Neural progenitor cell (in vitro differentiated cells): ENCODE results near the gene HTR1D. TPM values are rescaled to one million over a fixed set of nuclear protein-coding genes. Genes with fewer than 3 reads are reported as not detected.
A peak's percentile ranks its signal among the peaks of the same experiment; 100 is the strongest.

Experiments used
- DNase-seq: peaks from one replicate; pipeline ENCODE4 v3.0.0-alpha.2; 2016; ENCODE audit warnings: low spot score
- H2AFZ ChIP-seq: fragments of 200-600 bp; sonication (generic); replicated peaks from 2 replicates; pipeline ENCODE4 v1.6.1; 2016; ENCODE audit warnings: antibody characterized with exemption
- H3F3A ChIP-seq: fragments of 200-600 bp; sonication (generic); 2 replicates; pipeline ENCODE4 v1.6.1; 2016; ENCODE audit warnings: antibody characterized with exemption, low read depth
- H3K27ac ChIP-seq: fragments of 200-600 bp; sonication (generic); 2 replicates; pipeline ENCODE4 v1.5.1; 2016; ENCODE audit warnings: mild to moderate bottlenecking
- H3K27me3 ChIP-seq: fragments of 200-600 bp; sonication (generic); 2 replicates; pipeline ENCODE4 v1.6.1; 2016; ENCODE audit warnings: mild to moderate bottlenecking, moderate library complexity
- H3K36me3 ChIP-seq: fragments of 200-600 bp; sonication (generic); 2 replicates; pipeline ENCODE4 v1.5.1; 2016
- H3K4me1 ChIP-seq: fragments of 200-600 bp; sonication (generic); 2 replicates; pipeline ENCODE4 v1.6.1; 2016; ENCODE audit warnings: mixed run types
- H3K4me2 ChIP-seq: fragments of 200-600 bp; sonication (generic); 2 replicates; pipeline ENCODE4 v1.6.1; 2016
- H3K4me3 ChIP-seq: fragments of 200-600 bp; sonication (generic); 2 replicates; pipeline ENCODE4 v1.5.1; 2016
- H3K79me2 ChIP-seq: fragments of 200-600 bp; sonication (generic); 2 replicates; pipeline ENCODE4 v1.6.1; 2016; ENCODE audit warnings: low read depth
- H3K9ac ChIP-seq: fragments of 200-600 bp; sonication (generic); 2 replicates; pipeline ENCODE4 v1.6.1; 2016
- H3K9me3 ChIP-seq: fragments of 200-600 bp; sonication (generic); 2 replicates; pipeline ENCODE4 v1.5.1; 2016; ENCODE audit warnings: low read depth
- H4K20me1 ChIP-seq: fragments of 200-600 bp; sonication (generic); 2 replicates; pipeline ENCODE4 v1.6.1; 2016; ENCODE audit warnings: low read depth
- H3K27ac Mint-ChIP-seq: 3 replicates; pipeline ENCODE4 v1.8.0; 2021; ENCODE audit warnings: mixed read lengths
- H3K27me3 Mint-ChIP-seq: 2 replicates; pipeline ENCODE4 v1.8.0; 2022; ENCODE audit warnings: low read depth, mild to moderate bottlenecking, inconsistent platforms, moderate library complexity, mixed read lengths; ENCODE audit not compliant: insufficient read depth
- H3K36me3 Mint-ChIP-seq: 3 replicates; pipeline ENCODE4 v1.8.0; 2021; ENCODE audit warnings: mixed read lengths
- H3K4me1 Mint-ChIP-seq: 3 replicates; pipeline ENCODE4 v1.8.0; 2021; ENCODE audit warnings: mixed read lengths
- H3K4me3 Mint-ChIP-seq: 3 replicates; pipeline ENCODE4 v1.8.0; 2021; ENCODE audit warnings: mild to moderate bottlenecking, moderate library complexity, mixed read lengths
- H3K9me3 Mint-ChIP-seq: 3 replicates; pipeline ENCODE4 v1.8.0; 2020; ENCODE audit warnings: mixed read lengths
- EZH2 ChIP-seq: fragments of 200-600 bp; sonication (generic); IDR thresholded peaks from 2 replicates; pipeline ENCODE4 v1.6.1; 2017; ENCODE audit warnings: antibody characterized with exemption, mild to moderate bottlenecking, moderate library complexity
- EZH2phosphoT487 ChIP-seq: fragments of 200-600 bp; sonication (generic); IDR thresholded peaks from 2 replicates; pipeline ENCODE4 v1.6.1; 2017; ENCODE audit warnings: antibody characterized with exemption
- total RNA-seq: library from RNA; depleted of rRNA; stranded (reverse); fragments of >200 nt; gene quantifications from 2 replicates; pipeline ENCODE4 v1.2.3, GENCODE V29; 2015; ENCODE audit warnings: low replicate concordance
- TF ChIP-seq, protein P1 (sequence below): fragments of 200-600 bp; sonication (generic); IDR thresholded peaks from 2 replicates; pipeline ENCODE4 v1.5.1; 2017; ENCODE audit warnings: antibody characterized with exemption, mild to moderate bottlenecking

Gene HTR1D
- total RNA-seq, 1 donor from 2014 or later: 1.1 TPM

GRCh38 chr1:23177438-23178380, 39.6 kb downstream of the HTR1D start:
- peak overlapping the region; percentile 82 for H3K4me3 Mint-ChIP-seq
- H3K27ac Mint-ChIP-seq: no peak overlapping the region
- H2AFZ ChIP-seq: peak overlapping the region; percentile 64
- peak overlapping the region; percentile 86 for H3K4me2 ChIP-seq
- H3K27me3 Mint-ChIP-seq: peaks cover 13% of the 10 kb centered on the region
- peaks cover 14% of the 10 kb centered on the region for H4K20me1 ChIP-seq
- no peaks in the 10 kb centered on the region for H3K9me3 ChIP-seq
- no peaks in the 10 kb centered on the region for H3K36me3 Mint-ChIP-seq
- H3K36me3 ChIP-seq: no peaks in the 10 kb centered on the region
- H3K4me1 ChIP-seq: no peaks in the 10 kb centered on the region
- H3K9me3 Mint-ChIP-seq: no peaks in the 10 kb centered on the region
- DNase-seq: peak; percentile 91
- H3K79me2 ChIP-seq: no peaks in the 10 kb centered on the region
- TF ChIP-seq EZH2phosphoT487 (no peak), EZH2 (peak; percentile 31)
- TF ChIP-seq, protein P1, sequence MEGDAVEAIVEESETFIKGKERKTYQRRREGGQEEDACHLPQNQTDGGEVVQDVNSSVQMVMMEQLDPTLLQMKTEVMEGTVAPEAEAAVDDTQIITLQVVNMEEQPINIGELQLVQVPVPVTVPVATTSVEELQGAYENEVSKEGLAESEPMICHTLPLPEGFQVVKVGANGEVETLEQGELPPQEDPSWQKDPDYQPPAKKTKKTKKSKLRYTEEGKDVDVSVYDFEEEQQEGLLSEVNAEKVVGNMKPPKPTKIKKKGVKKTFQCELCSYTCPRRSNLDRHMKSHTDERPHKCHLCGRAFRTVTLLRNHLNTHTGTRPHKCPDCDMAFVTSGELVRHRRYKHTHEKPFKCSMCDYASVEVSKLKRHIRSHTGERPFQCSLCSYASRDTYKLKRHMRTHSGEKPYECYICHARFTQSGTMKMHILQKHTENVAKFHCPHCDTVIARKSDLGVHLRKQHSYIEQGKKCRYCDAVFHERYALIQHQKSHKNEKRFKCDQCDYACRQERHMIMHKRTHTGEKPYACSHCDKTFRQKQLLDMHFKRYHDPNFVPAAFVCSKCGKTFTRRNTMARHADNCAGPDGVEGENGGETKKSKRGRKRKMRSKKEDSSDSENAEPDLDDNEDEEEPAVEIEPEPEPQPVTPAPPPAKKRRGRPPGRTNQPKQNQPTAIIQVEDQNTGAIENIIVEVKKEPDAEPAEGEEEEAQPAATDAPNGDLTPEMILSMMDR: peak; percentile 31
- H3K27me3 ChIP-seq: peaks cover 58% of the 10 kb centered on the region
- H3K9ac ChIP-seq: no peak overlapping the region
- H3K4me3 ChIP-seq: peak overlapping the region; percentile 56
- H3K27ac ChIP-seq: no peak overlapping the region
- H3F3A ChIP-seq: peaks cover 5% of the 10 kb centered on the region
- H3K4me1 Mint-ChIP-seq: peaks cover 6% of the 10 kb centered on the region

DNA sequence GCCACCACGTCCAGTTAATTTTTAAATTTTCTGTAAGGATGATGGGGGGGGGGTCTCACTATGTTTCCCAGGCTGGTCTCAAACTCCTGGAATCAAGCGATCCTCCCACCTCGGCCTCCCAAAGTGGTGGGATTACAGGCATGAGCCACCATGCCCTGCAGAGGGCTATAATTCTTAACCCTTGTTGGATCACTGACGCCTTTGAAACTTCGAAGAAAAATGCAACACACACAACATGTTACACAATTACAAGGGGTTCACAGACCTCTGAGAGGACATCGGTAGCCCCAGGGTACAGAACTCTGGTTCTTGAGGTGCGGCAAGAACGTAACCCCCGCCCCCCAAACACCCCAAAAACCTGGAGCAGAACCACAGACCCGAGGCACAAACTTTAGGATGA, 40.3 kb downstream of the HTR1D start:
- H3K27me3 Mint-ChIP-seq: peaks cover 13% of the 10 kb centered on the region
- no peaks in the 10 kb centered on the region for H3K36me3 ChIP-seq
- H4K20me1 ChIP-seq: peaks cover 14% of the 10 kb centered on the region
- no peak overlapping the region for H3K9ac ChIP-seq
- peak overlapping the region; percentile 46 for H3K27ac Mint-ChIP-seq
- peaks cover 5% of the 10 kb centered on the region for H3F3A ChIP-seq
- no peaks in the 10 kb centered on the region for H3K36me3 Mint-ChIP-seq
- H3K27ac ChIP-seq: no peak overlapping the region
- no peaks in the 10 kb centered on the region for H3K79me2 ChIP-seq
- peaks cover 6% of the 10 kb centered on the region for H3K4me1 Mint-ChIP-seq
- peak overlapping the region; percentile 82 for H3K4me3 Mint-ChIP-seq
- TF ChIP-seq, protein P1: no peak
- TF ChIP-seq EZH2phosphoT487 (no peak), EZH2 (no peak)
- H3K9me3 Mint-ChIP-seq: no peaks in the 10 kb centered on the region
- H3K4me1 ChIP-seq: no peaks in the 10 kb centered on the region
- H3K27me3 ChIP-seq: peaks cover 58% of the 10 kb centered on the region
- no peak for DNase-seq
- peak overlapping the region; percentile 86 for H3K4me2 ChIP-seq
- no peaks in the 10 kb centered on the region for H3K9me3 ChIP-seq
- H2AFZ ChIP-seq: peak overlapping the region; percentile 64
- H3K4me3 ChIP-seq: peak overlapping the region; percentile 56

DNA sequence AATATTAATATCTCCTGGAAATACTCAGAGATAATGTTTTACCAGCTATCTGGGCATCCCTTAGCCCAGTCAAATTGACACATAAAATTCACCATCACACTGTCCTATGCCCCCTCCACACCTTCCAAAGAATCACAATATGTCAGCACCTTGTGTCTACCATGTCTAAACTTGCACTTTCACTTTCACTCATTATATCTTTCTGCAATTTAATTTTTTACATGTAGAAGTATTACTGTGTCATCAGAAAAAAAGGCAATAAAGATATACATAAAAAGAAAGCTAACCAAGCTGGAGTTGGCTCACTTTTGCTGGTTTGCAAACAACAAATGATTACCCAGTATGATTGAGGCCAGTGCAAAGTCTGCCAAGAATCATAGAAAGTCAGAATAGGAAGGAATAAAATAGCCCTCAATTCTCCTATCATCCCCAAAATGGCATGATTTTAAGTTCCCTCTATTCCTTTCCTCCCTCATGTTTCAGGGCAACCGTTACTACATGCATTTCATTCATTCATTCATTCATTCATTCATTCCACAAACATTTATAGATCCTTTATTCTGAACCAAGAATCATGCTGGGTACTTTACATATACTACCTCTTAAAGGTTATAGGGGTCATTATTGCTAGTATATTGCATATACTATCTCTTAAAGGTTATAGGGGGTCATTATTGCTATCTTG, 42.7 kb downstream of the HTR1D start:
- peaks cover 14% of the 10 kb centered on the region for H4K20me1 ChIP-seq
- peaks cover 13% of the 10 kb centered on the region for H3K27me3 Mint-ChIP-seq
- TF ChIP-seq, protein P1: no peak
- TF ChIP-seq EZH2 (no peak), EZH2phosphoT487 (no peak)
- no peak overlapping the region for H3K27ac ChIP-seq
- no peaks in the 10 kb centered on the region for H3K4me1 ChIP-seq
- no peaks in the 10 kb centered on the region for H3K9me3 ChIP-seq
- H3K4me3 Mint-ChIP-seq: no peak overlapping the region
- H2AFZ ChIP-seq: no peak overlapping the region
- H3K4me3 ChIP-seq: no peak overlapping the region
- H3K4me2 ChIP-seq: no peak overlapping the region
- no peaks in the 10 kb centered on the region for H3K79me2 ChIP-seq
- no peak overlapping the region for H3K27ac Mint-ChIP-seq
- no peaks in the 10 kb centered on the region for H3K36me3 Mint-ChIP-seq
- H3K36me3 ChIP-seq: no peaks in the 10 kb centered on the region
- H3K9me3 Mint-ChIP-seq: no peaks in the 10 kb centered on the region
- DNase-seq: no peak
- no peak overlapping the region for H3K9ac ChIP-seq
- H3K27me3 ChIP-seq: peaks cover 52% of the 10 kb centered on the region
- H3K4me1 Mint-ChIP-seq: peaks cover 11% of the 10 kb centered on the region
- peaks cover 5% of the 10 kb centered on the region for H3F3A ChIP-seq
